Parathyroid adenoma (tissue), 2 donors: ENCODE data around the gene GPRC5A.

Experiments
- H2AFZ ChIP-seq: fragments of 300-600 bp; sonication (generic); one replicate; pipeline ENCODE4 v1.7.0; 2017; ENCODE audit warnings: antibody characterized with exemption, mild to moderate bottlenecking
- H3K27ac ChIP-seq: fragments of 300-600 bp; sonication (generic); one replicate; pipeline ENCODE4 v1.7.0; 2017
- H3K27me3 ChIP-seq: fragments of 300-600 bp; sonication (generic); one replicate; pipeline ENCODE4 v1.7.0; 2017; ENCODE audit warnings: low read length; ENCODE audit not compliant: control insufficient read depth, insufficient read depth
- H3K36me3 ChIP-seq: fragments of 300-600 bp; sonication (generic); one replicate; pipeline ENCODE4 v1.7.0; 2017; ENCODE audit warnings: low read length; ENCODE audit not compliant: control insufficient read depth, insufficient read depth
- H3K4me1 ChIP-seq: fragments of 300-600 bp; sonication (generic); one replicate; pipeline ENCODE4 v1.7.0; 2017; ENCODE audit warnings: control low read depth
- H3K4me2 ChIP-seq: fragments of 300-600 bp; sonication (generic); one replicate; pipeline ENCODE4 v1.7.0; 2017; ENCODE audit warnings: low read length
- H3K4me3 ChIP-seq: fragments of 300-600 bp; sonication (generic); one replicate; pipeline ENCODE4 v1.7.0; 2017; ENCODE audit warnings: low read depth, low read length
- H3K79me2 ChIP-seq: fragments of 300-600 bp; sonication (generic); one replicate; pipeline ENCODE4 v1.7.0; 2017; ENCODE audit warnings: control low read depth
- H3K9ac ChIP-seq: fragments of 300-600 bp; sonication (generic); one replicate; pipeline ENCODE4 v1.7.0; 2017; ENCODE audit warnings: mild to moderate bottlenecking
- H3K9me3 ChIP-seq: fragments of 300-600 bp; sonication (generic); one replicate; pipeline ENCODE4 v1.7.0; 2017; ENCODE audit warnings: low read length; ENCODE audit not compliant: control insufficient read depth
- TF ChIP-seq, protein P1 (sequence below): fragments of 300-600 bp; sonication (generic); IDR thresholded peaks from one replicate; pipeline ENCODE4 v1.7.0; 2017; ENCODE audit warnings: antibody characterized with exemption, mild to moderate bottlenecking
- donor health status: primary hyperparathyroidism.

GPRC5A gene

DNA sequence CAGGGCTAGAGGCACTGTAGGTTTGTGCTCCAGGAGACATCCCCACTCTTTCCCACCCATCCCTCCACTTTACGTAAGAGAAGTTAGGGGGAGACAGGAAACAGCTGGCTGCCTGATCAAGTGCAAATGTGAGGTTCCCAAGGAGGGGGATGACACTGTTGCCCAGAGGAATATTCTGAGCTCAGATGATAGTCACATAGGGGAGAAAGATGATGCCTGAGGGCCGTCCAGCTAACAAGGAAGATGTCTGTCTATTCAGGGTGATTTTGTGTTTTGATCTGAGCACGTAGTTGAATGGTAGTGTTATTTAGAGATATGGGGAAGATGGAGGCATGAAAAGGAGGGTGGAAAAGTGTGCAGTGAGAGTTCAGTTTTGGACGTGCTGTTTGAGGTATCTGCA lies 74.5 kb downstream of the GPRC5A start:
- H3K9ac ChIP-seq = no peak overlapping the region
- peaks cover 3% of the 10 kb centered on the region for H3K79me2 ChIP-seq
- TF ChIP-seq, protein P1, sequence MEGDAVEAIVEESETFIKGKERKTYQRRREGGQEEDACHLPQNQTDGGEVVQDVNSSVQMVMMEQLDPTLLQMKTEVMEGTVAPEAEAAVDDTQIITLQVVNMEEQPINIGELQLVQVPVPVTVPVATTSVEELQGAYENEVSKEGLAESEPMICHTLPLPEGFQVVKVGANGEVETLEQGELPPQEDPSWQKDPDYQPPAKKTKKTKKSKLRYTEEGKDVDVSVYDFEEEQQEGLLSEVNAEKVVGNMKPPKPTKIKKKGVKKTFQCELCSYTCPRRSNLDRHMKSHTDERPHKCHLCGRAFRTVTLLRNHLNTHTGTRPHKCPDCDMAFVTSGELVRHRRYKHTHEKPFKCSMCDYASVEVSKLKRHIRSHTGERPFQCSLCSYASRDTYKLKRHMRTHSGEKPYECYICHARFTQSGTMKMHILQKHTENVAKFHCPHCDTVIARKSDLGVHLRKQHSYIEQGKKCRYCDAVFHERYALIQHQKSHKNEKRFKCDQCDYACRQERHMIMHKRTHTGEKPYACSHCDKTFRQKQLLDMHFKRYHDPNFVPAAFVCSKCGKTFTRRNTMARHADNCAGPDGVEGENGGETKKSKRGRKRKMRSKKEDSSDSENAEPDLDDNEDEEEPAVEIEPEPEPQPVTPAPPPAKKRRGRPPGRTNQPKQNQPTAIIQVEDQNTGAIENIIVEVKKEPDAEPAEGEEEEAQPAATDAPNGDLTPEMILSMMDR = no peak
- no peak overlapping the region for H2AFZ ChIP-seq
- H3K27me3 ChIP-seq = no peaks in the 10 kb centered on the region
- no peak overlapping the region for H3K27ac ChIP-seq
- no peak overlapping the region for H3K4me2 ChIP-seq
- H3K36me3 ChIP-seq = no peaks in the 10 kb centered on the region
- H3K9me3 ChIP-seq = no peaks in the 10 kb centered on the region
- H3K4me1 ChIP-seq = no peaks in the 10 kb centered on the region
- no peak overlapping the region for H3K4me3 ChIP-seq
